Esophagus squamous epithelium (tissue), 5 donors: Measurements from ENCODE around the gene CLASRP. TPM values are rescaled to one million over a fixed set of nuclear protein-coding genes. Genes with fewer than 3 reads are reported as not detected.

Experiments
- DNase-seq: peaks from one replicate; lab custom pipeline; 2025; lab: John Stamatoyannopoulos, UW
- H3K27ac ChIP-seq, 4 donors: fragments of 200-600 bp; sonication (generic); one replicate each; pipeline ENCODE4 v1.5.1; 2016 to 2019; ENCODE audit warnings: mild to moderate bottlenecking in 1 of 4
- H3K27me3 ChIP-seq, 4 donors: fragments of 200-600 bp; sonication (generic); 1 replicate in 3 of 4; 2 replicates in 1 of 4; pipeline versions ENCODE4 v1.5.1 to v1.6.0; 2017 to 2021; ENCODE audit warnings: antibody characterized with exemption in 1 of 4
- H3K36me3 ChIP-seq, 3 donors: fragments of 200-600 bp; sonication (generic); one replicate each; pipeline ENCODE4 v1.5.1; 2016 to 2019
- H3K4me1 ChIP-seq, 3 donors: fragments of 200-600 bp; sonication (generic); one replicate each; pipeline ENCODE4 v1.5.1; 2017 to 2019
- H3K4me3 ChIP-seq, 4 donors: fragments of 200-600 bp; sonication (generic); 1 replicate in 3 of 4; 2 replicates in 1 of 4; pipeline ENCODE4 v1.5.1; 2016 to 2019; ENCODE audit warnings: mild to moderate bottlenecking in 2 of 4, moderate library complexity in 1 of 4
- H3K9me3 ChIP-seq, 3 donors: fragments of 200-600 bp; sonication (generic); one replicate each; pipeline ENCODE4 v1.5.1; 2016 to 2019
- CTCF ChIP-seq, 6 experiments: fragments of 450-650 bp in 4 of 6; fragments of 200-600 bp in 2 of 6; sonication (generic) in 2 of 6; IDR thresholded peaks; one replicate each; pipeline ENCODE4 v1.5.1; 2016 to 2019; ENCODE audit warnings: antibody characterized with exemption in 6 of 6, mild to moderate bottlenecking in 4 of 6, moderate library complexity in 4 of 6
- POLR2A ChIP-seq, 4 donors: fragments of 450-650 bp; IDR thresholded peaks; one replicate each; pipeline ENCODE4 v1.6.1; 2017; ENCODE audit warnings: antibody characterized with exemption in 4 of 4, mild to moderate bottlenecking in 4 of 4, moderate library complexity in 3 of 4
- WGBS, 2 donors: methylation state at CpG; one replicate each; pipeline ENCODE4 v1.1.5; 2018; 5-methylcytosine and 5-hydroxymethylcytosine counted together
- intact Hi-C: fragments of 100-400 bp; cut with DNase I; formaldehyde crosslinking; loops from one replicate; pipeline ENCODE4 v1.15.0; 2022
- total RNA-seq, 4 donors: library from RNA; depleted of rRNA; stranded (reverse); fragments of >200 nt; gene quantifications; one replicate each; pipeline ENCODE4 v1.1.0, GENCODE V29; 2016
- donor health status: DM: yes; HTN: yes; CAD: no.

Gene CLASRP
- total RNA-seq, 4 donors from 2014 or later, result 46.4 to 122 (median 64.0) TPM

GRCh38 chr19:45010306-45010705 lies 28.5 kb upstream of the CLASRP start:
- Histone ChIP-seq H3K27me3 (no peaks in the 10 kb centered on the region), H3K4me1 (no peaks in the 10 kb centered on the region), H3K27ac (no peak overlapping the region), H3K9me3 (no peaks in the 10 kb centered on the region), H3K4me3 (no peak overlapping the region), H3K36me3 (peaks cover 0 to 61% (median 0%) of the 10 kb centered on the region in 3 donors)
- intact Hi-C loops, result no loop called here
- 65 to 71% methylated on average over 6 of the region's 6 CpGs for WGBS, 2 donors
- TF ChIP-seq POLR2A (IDR thresholded peaks at IDR 0.05), result no peak
- no peak for TF ChIP-seq CTCF (IDR thresholded peaks at IDR 0.05)
- DNase-seq, result no peak

GRCh38 chr19:45011959-45012358 lies 26.9 kb upstream of the CLASRP start:
- H3K4me1 ChIP-seq, result peaks cover 0 to 3% (median 0%) of the 10 kb centered on the region in 3 donors
- 90 to 96% methylated on average over 5 to 8 of the region's 42 CpGs for WGBS, 2 donors
- intact Hi-C loops, result no loop called here
- no peaks in the 10 kb centered on the region for H3K27me3 ChIP-seq
- H3K4me3 ChIP-seq, result no peak overlapping the region
- TF ChIP-seq CTCF (IDR thresholded peaks at IDR 0.05), result no peak
- no peak for TF ChIP-seq POLR2A (IDR thresholded peaks at IDR 0.05)
- DNase-seq, result no peak
- H3K27ac ChIP-seq, result no peak overlapping the region
- H3K9me3 ChIP-seq, result no peaks in the 10 kb centered on the region
- H3K36me3 ChIP-seq, result peaks cover 0 to 53% (median 0%) of the 10 kb centered on the region in 3 donors

- Histone ChIP-seq H3K36me3 (peaks cover 0 to 40% (median 0%) of the 10 kb centered on the region in 3 donors), H3K4me1 (peaks cover 0 to 6% (median 0%) of the 10 kb centered on the region in 3 donors), H3K27me3 (no peaks in the 10 kb centered on the region), H3K9me3 (no peaks in the 10 kb centered on the region), H3K4me3 (no peak overlapping the region), H3K27ac (no peak overlapping the region)
- intact Hi-C loops, result no loop called here
- no peak for DNase-seq
- TF ChIP-seq CTCF (IDR thresholded peaks at IDR 0.05) (peak; percentile 35 to 73 (median 64)), POLR2A (IDR thresholded peaks at IDR 0.05) (no peak)
- 47 to 63% methylated on average over 11 to 12 of the region's 13 CpGs for WGBS, 2 donors
These were observed 22.2 kb upstream of the CLASRP start for GRCh38 chr19:45016388-45017314.

- H3K4me1 ChIP-seq, result peaks cover 0 to 6% (median 0%) of the 10 kb centered on the region in 3 donors
- no peaks in the 10 kb centered on the region for H3K27me3 ChIP-seq
- H3K36me3 ChIP-seq, result peaks cover 0 to 26% (median 0%) of the 10 kb centered on the region in 3 donors
- 57 to 70% methylated on average over 2 of the region's 2 CpGs for WGBS, 2 donors
- intact Hi-C loops, result no loop called here
- no peak overlapping the region for H3K27ac ChIP-seq
- H3K4me3 ChIP-seq, result no peak overlapping the region
- TF ChIP-seq POLR2A (IDR thresholded peaks at IDR 0.05), result no peak
- no peak for TF ChIP-seq CTCF (IDR thresholded peaks at IDR 0.05)
- no peak for DNase-seq
- no peaks in the 10 kb centered on the region for H3K9me3 ChIP-seq
These were observed 19.7 kb upstream of the CLASRP start for GRCh38 chr19:45019187-45019586.

GRCh38 chr19:45020071-45020470 lies 18.8 kb upstream of the CLASRP start:
- WGBS, 2 donors, result 75 to 81% methylated on average over 3 of the region's 3 CpGs

More at GRCh38 chr19:45020071-45020470, 18.8 kb upstream of the CLASRP start:
- Histone ChIP-seq H3K4me3 (no peak overlapping the region), H3K36me3 (peaks cover 0 to 19% (median 0%) of the 10 kb centered on the region in 3 donors), H3K4me1 (peaks cover 0 to 6% (median 0%) of the 10 kb centered on the region in 3 donors), H3K27ac (no peak overlapping the region), H3K27me3 (no peaks in the 10 kb centered on the region), H3K9me3 (no peaks in the 10 kb centered on the region)
- intact Hi-C loops, result no loop called here
- TF ChIP-seq POLR2A (IDR thresholded peaks at IDR 0.05), result no peak
- no peak for TF ChIP-seq CTCF (IDR thresholded peaks at IDR 0.05)
- DNase-seq, result no peak
